ENCODE results near the gene DNAI2. TPM values are rescaled to one million over a fixed set of nuclear protein-coding genes. Genes with fewer than 3 reads are reported as not detected.

The DNAI2 gene
- polyA plus RNA-seq, 1 experiment = not detected

- POLR2A ChIA-PET = no interaction called here
- no peak for TF ChIP-seq CTCF (IDR thresholded peaks at IDR 0.05; ENCODE audit: low read depth, low read length)
These were observed 38.9 kb upstream of the DNAI2 start for GRCh38 chr17:74235040-74235581.

GRCh38 chr17:74235911-74236371, 38.1 kb upstream of the DNAI2 start:
- ChIA-PET CTCF (no interaction called here), POLR2A (no interaction called here)
- Histone ChIP-seq H3K27me3 (ENCODE audit: control insufficient read depth, insufficient read depth, low read length) (peaks cover 2% of the 10 kb centered on the region), H3K4me3 (ENCODE audit: low read depth, low read length) (no peak overlapping the region), H3K27ac (ENCODE audit: low read depth, low read length) (no peak overlapping the region), H3K9me3 (ENCODE audit: control insufficient read depth, insufficient read depth, low read length) (no peaks in the 10 kb centered on the region)
- no peak for TF ChIP-seq CTCF (IDR thresholded peaks at IDR 0.05; ENCODE audit: low read depth, low read length)
- no peak for DNase-seq (ENCODE audit: low read depth, low spot score)

More at GRCh38 chr17:74235040-74235581, 38.9 kb upstream of the DNAI2 start:
- no peak overlapping the region for H3K27ac ChIP-seq (ENCODE audit: low read depth, low read length)
- H3K27me3 ChIP-seq (ENCODE audit: control insufficient read depth, insufficient read depth, low read length) = peaks cover 2% of the 10 kb centered on the region
- CTCF ChIA-PET = no interaction called here
- H3K4me3 ChIP-seq (ENCODE audit: low read depth, low read length) = no peak overlapping the region
- DNase-seq (ENCODE audit: low read depth, low spot score) = no peak
- no peaks in the 10 kb centered on the region for H3K9me3 ChIP-seq (ENCODE audit: control insufficient read depth, insufficient read depth, low read length)

- POLR2A ChIA-PET = no interaction called here
- CTCF ChIA-PET = no interaction called here
- no peak for DNase-seq (ENCODE audit: low read depth, low spot score)
- no peak overlapping the region for H3K4me3 ChIP-seq (ENCODE audit: low read depth, low read length)
- H3K27me3 ChIP-seq (ENCODE audit: control insufficient read depth, insufficient read depth, low read length) = peaks cover 2% of the 10 kb centered on the region
- no peak for TF ChIP-seq CTCF (IDR thresholded peaks at IDR 0.05; ENCODE audit: low read depth, low read length)
- no peaks in the 10 kb centered on the region for H3K9me3 ChIP-seq (ENCODE audit: control insufficient read depth, insufficient read depth, low read length)
- H3K27ac ChIP-seq (ENCODE audit: low read depth, low read length) = no peak overlapping the region
These were observed 36.7 kb upstream of the DNAI2 start for GRCh38 chr17:74237321-74237720.

GRCh38 chr17:74239172-74239571, 34.9 kb upstream of the DNAI2 start:
- POLR2A ChIA-PET = no interaction called here

More at GRCh38 chr17:74239172-74239571, 34.9 kb upstream of the DNAI2 start:
- DNase-seq (ENCODE audit: low read depth, low spot score) = no peak
- no peak for TF ChIP-seq CTCF (IDR thresholded peaks at IDR 0.05; ENCODE audit: low read depth, low read length)
- Histone ChIP-seq H3K27me3 (ENCODE audit: control insufficient read depth, insufficient read depth, low read length) (peaks cover 2% of the 10 kb centered on the region), H3K27ac (ENCODE audit: low read depth, low read length) (no peak overlapping the region), H3K9me3 (ENCODE audit: control insufficient read depth, insufficient read depth, low read length) (no peaks in the 10 kb centered on the region), H3K4me3 (ENCODE audit: low read depth, low read length) (no peak overlapping the region)
- CTCF ChIA-PET = interaction anchor here (0.6 kb wide), 1 partner anchor 128 kb away, joined by 3 read pairs; no protein-coding TSS in a partner anchor
